SH-SY5Y (cell line): ENCODE measurements around the gene FUT8.

Experiments used
- GATA2 ChIP-seq: IDR thresholded peaks from 2 replicates; pipeline ENCODE4 v1.6.1; 2011; ENCODE audit warnings: mild to moderate bottlenecking, low read depth, low read length
- GATA3 ChIP-seq: IDR thresholded peaks from 2 replicates; pipeline ENCODE4 v1.6.1; 2011; ENCODE audit warnings: low read depth, mild to moderate bottlenecking, low read length, moderate library complexity

DNA sequence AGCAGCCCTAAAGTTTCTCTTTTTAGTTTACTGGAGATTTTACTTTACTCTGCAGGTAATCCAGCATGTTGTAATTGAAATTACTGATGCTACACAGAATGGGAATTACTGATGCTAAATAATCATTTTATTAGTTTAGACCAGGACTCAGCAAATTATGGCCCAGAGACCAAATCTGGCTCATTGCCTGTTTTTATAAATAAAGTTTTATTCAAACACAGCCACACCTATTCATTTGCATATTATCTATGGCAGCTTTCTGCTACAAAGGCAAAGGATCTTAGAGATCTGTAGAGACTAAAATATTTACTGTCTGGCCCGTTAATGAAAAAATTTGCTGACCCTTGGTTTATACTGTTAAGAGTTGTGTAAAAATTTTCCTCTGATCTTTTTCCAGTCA lies 216.1 kb downstream of the FUT8 start:
- TF ChIP-seq GATA3 = no peak
- no peak for TF ChIP-seq GATA2
